Endothelial cell of umbilical vein (primary cell): Measurements from ENCODE around the gene PARP8. TPM values are rescaled to one million over a fixed set of nuclear protein-coding genes. Genes with fewer than 3 reads are reported as not detected.

ENCODE experiments used
- BruUV-seq: library from RNA; stranded (reverse); fragments of 400-500 nt; replicated peaks from 2 replicates; lab custom pipeline; 2021; lab: Mats Ljungman, UMichigan
- CTCF ChIA-PET: fragments of 300-600, 350-600 bp; sonication (Branson Sonifier 250); formaldehyde crosslinking; loops from one replicate; lab custom pipeline; 2021; ENCODE audit warnings: antibody characterized with exemption, inconsistent platforms; lab: Charles Lee
- POLR2A ChIA-PET: fragments of 300-600, 350-600 bp; sonication (Branson Sonifier 250); formaldehyde crosslinking; loops from one replicate; lab custom pipeline; 2021; ENCODE audit warnings: antibody characterized with exemption, inconsistent platforms; lab: Charles Lee
- DNase-seq: peaks from one replicate; pipeline ENCODE4 v3.0.0-alpha.2; 2011; ENCODE audit warnings: low read depth, low spot score
- FAIRE-seq: peaks from 2 replicates; lab custom pipeline; 2011; peaks lifted over from hg19 to GRCh38; lab: Jason Lieb, UNC
- H2AFZ ChIP-seq: 2 replicates; pipeline ENCODE4 v1.6.0; 2012; ENCODE audit warnings: low read depth, low read length, control low read depth, inconsistent platforms
- H3K27ac ChIP-seq: 2 replicates; pipeline ENCODE4 v1.5.1; 2011; ENCODE audit warnings: low read depth, mild to moderate bottlenecking, control low read depth, low read length, moderate library complexity; ENCODE audit not compliant: insufficient read depth
- H3K27me3 ChIP-seq, 2 experiments: 2 replicates each; pipeline versions ENCODE4 v1.6.0 to v1.6.1; 2011; ENCODE audit warnings: low read length in 2 of 2, mixed read lengths in 1 of 2; ENCODE audit not compliant: control insufficient read depth in 2 of 2, insufficient read depth in 2 of 2
- H3K36me3 ChIP-seq, 2 experiments: 2 replicates in 1 of 2; 3 replicates in 1 of 2; pipeline ENCODE4 v1.5.1; 2011; ENCODE audit warnings: low read length in 2 of 2, mild to moderate bottlenecking in 1 of 2, moderate library complexity in 1 of 2; ENCODE audit not compliant: control insufficient read depth in 2 of 2, insufficient read depth in 2 of 2; ENCODE audit errors: extremely low read depth in 1 of 2
- H3K4me1 ChIP-seq: 3 replicates; pipeline ENCODE4 v1.5.1; 2011; ENCODE audit warnings: mild to moderate bottlenecking, low read length; ENCODE audit not compliant: control insufficient read depth, insufficient read depth; ENCODE audit errors: extremely low read depth
- H3K4me2 ChIP-seq: 2 replicates; pipeline ENCODE4 v1.6.1; 2011; ENCODE audit warnings: low read length, control low read depth, mixed read lengths; ENCODE audit not compliant: insufficient read depth
- H3K4me3 ChIP-seq, 3 experiments: fragments of 200-600 bp in 1 of 3; sonication (generic), shearing (Covaris generic) in 1 of 3; replicated peaks in 1 of 3; 2 replicates each; pipeline ENCODE4 v1.5.1; 2011 to 2016; ENCODE audit warnings: control low read depth in 3 of 3, low read length in 3 of 3, mild to moderate bottlenecking in 2 of 3, inconsistent platforms in 1 of 3, low read depth in 1 of 3, moderate library complexity in 1 of 3; ENCODE audit not compliant: insufficient read depth in 1 of 3
- H3K79me2 ChIP-seq: 2 replicates; pipeline ENCODE4 v1.6.0; 2012; ENCODE audit warnings: low read length, inconsistent platforms; ENCODE audit not compliant: control insufficient read depth, insufficient read depth
- H3K9ac ChIP-seq: replicated peaks from 2 replicates; pipeline ENCODE3; 2011; ENCODE audit warnings: low read length, control low read depth; ENCODE audit not compliant: insufficient read depth; ENCODE audit errors: extremely low read depth
- H3K9me1 ChIP-seq: replicated peaks from 3 replicates; pipeline ENCODE4 v1.6.0; 2011; ENCODE audit warnings: mild to moderate bottlenecking, low read length; ENCODE audit not compliant: control insufficient read depth, insufficient read depth; ENCODE audit errors: extremely low read depth
- H3K9me3 ChIP-seq: replicated peaks from 2 replicates; pipeline ENCODE4 v1.5.1; 2012; ENCODE audit warnings: low read length, inconsistent platforms; ENCODE audit not compliant: control insufficient read depth, insufficient read depth
- H4K20me1 ChIP-seq: replicated peaks from 2 replicates; pipeline ENCODE3; 2011; ENCODE audit warnings: mild to moderate bottlenecking, low read length; ENCODE audit not compliant: control insufficient read depth, insufficient read depth; ENCODE audit errors: extremely low read depth
- EZH2 ChIP-seq: IDR thresholded peaks from 2 replicates; pipeline ENCODE4 v1.6.1; 2012; ENCODE audit warnings: borderline replicate concordance, low read depth, mild to moderate bottlenecking, moderate library complexity, low read length, inconsistent platforms; ENCODE audit not compliant: severe bottlenecking
- FOS ChIP-seq: IDR thresholded peaks from 2 replicates; pipeline ENCODE4 v1.6.1; 2011; ENCODE audit warnings: mild to moderate bottlenecking, low read length, moderate library complexity, borderline replicate concordance; ENCODE audit not compliant: insufficient read depth
- GATA2 ChIP-seq: IDR thresholded peaks from 2 replicates; pipeline ENCODE4 v1.7.0; 2011; ENCODE audit warnings: low read depth, mild to moderate bottlenecking, moderate library complexity, mixed read lengths, low read length; ENCODE audit not compliant: insufficient read length, insufficient read depth
- JUN ChIP-seq: IDR thresholded peaks from 2 replicates; pipeline ENCODE4 v1.6.1; 2011; ENCODE audit warnings: borderline replicate concordance, low read depth; ENCODE audit not compliant: insufficient read length, insufficient read depth
- MYC ChIP-seq: IDR thresholded peaks from one replicate; pipeline ENCODE4 v1.6.1; 2011; ENCODE audit warnings: mild to moderate bottlenecking, low read depth, low read length
- POLR2A ChIP-seq: IDR thresholded peaks from 2 replicates; pipeline ENCODE4 v1.6.1; 2012; ENCODE audit warnings: low read depth, mild to moderate bottlenecking, control low read depth, low read length
- POLR2AphosphoS5 ChIP-seq: IDR thresholded peaks from 2 replicates; pipeline ENCODE4 v1.6.1; 2012; ENCODE audit warnings: low read depth, mild to moderate bottlenecking, control low read depth, low read length, moderate library complexity; ENCODE audit not compliant: insufficient read depth
- dilution Hi-C: fragments of 300-500 bp; cut with MboI; formaldehyde crosslinking; loops from one replicate; pipeline ENCODE4 v1.15.0; 2019; ENCODE audit warnings: low sequenced_read_pairs; ENCODE audit not compliant: extremely low pct_ligation_motif_present
- intact Hi-C: fragments of 100-400 bp; cut with micrococcal nuclease; formaldehyde crosslinking; loops from one replicate; pipeline ENCODE4 v1.10.0; 2022
- polyA plus RNA-seq, 4 experiments: library from polyadenylated mRNA; depleted of rRNA in 3 of 4; stranded (reverse) in 3 of 4; unstranded in 1 of 4; fragments of >200 nt; gene quantifications; 2 replicates each; pipeline versions ENCODE4 v1.2.1 to v1.2.3, GENCODE V29; 2011 to 2012; ENCODE audit warnings: missing spikeins in 1 of 4
- total RNA-seq: library from RNA; stranded (reverse); gene quantifications from 2 replicates; pipeline ENCODE4 v1.2.3, GENCODE V29; 2021
- TF ChIP-seq, protein P1 (sequence below): IDR thresholded peaks from 2 replicates; pipeline ENCODE4 v1.6.1; 2011; ENCODE audit not compliant: insufficient read depth, insufficient read length
- TF ChIP-seq, protein P2 (sequence below), 2 donors: IDR thresholded peaks; 1 replicate in 1 of 2; 2 replicates in 1 of 2; pipeline ENCODE4 v1.5.1; 2011; ENCODE audit warnings: low read length in 2 of 2, mild to moderate bottlenecking in 2 of 2, moderate library complexity in 2 of 2, control low read depth in 1 of 2, inconsistent platforms in 1 of 2, low read depth in 1 of 2; ENCODE audit not compliant: insufficient read depth in 1 of 2; ENCODE audit errors: extremely low read depth in 1 of 2

Gene PARP8
- total and polyA plus RNA-seq, 2 donors (not counting 3 experiments of a cell fraction or from before 2014, with no cell fraction given), result 0.03 to 0.60 TPM

DNA sequence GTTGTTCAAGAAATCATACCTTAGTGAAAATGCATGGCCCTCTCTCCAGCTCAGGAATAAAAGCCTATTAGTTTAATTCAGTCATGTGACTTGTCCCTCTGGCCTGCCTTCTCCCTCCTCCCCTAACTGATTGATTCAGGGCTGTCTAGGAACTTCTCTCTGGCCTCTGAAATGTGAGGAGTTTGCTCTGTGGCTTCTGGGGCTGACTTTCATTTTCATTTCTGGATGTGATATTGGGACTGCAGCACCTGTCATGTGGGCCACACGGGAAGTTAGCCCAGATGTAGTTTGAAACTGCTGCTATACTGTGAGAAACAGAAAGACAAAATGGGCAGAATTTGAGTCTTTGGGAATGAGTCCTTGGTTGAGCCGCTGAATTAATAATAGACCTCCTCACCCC is 44.8 kb downstream of the PARP8 start:
- Histone ChIP-seq H4K20me1 (no peaks in the 10 kb centered on the region), H3K27me3 (no peaks in the 10 kb centered on the region), H3K27ac (no peak overlapping the region), H3K4me1 (no peaks in the 10 kb centered on the region), H3K9ac (no peak overlapping the region), H2AFZ (no peak overlapping the region), H3K4me2 (no peak overlapping the region), H3K79me2 (no peaks in the 10 kb centered on the region), H3K4me3 (no peak overlapping the region), H3K9me1 (no peaks in the 10 kb centered on the region), H3K9me3 (no peaks in the 10 kb centered on the region), H3K36me3 (no peaks in the 10 kb centered on the region)
- ChIA-PET POLR2A (no interaction called here), CTCF (no interaction called here)
- TF ChIP-seq EZH2, result no peak
- TF ChIP-seq GATA2, result no peak
- no peak for TF ChIP-seq POLR2AphosphoS5
- TF ChIP-seq POLR2A, result no peak
- TF ChIP-seq, protein P1, sequence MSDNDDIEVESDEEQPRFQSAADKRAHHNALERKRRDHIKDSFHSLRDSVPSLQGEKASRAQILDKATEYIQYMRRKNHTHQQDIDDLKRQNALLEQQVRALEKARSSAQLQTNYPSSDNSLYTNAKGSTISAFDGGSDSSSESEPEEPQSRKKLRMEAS, result no peak
- no peak for TF ChIP-seq FOS
- TF ChIP-seq, protein P2, sequence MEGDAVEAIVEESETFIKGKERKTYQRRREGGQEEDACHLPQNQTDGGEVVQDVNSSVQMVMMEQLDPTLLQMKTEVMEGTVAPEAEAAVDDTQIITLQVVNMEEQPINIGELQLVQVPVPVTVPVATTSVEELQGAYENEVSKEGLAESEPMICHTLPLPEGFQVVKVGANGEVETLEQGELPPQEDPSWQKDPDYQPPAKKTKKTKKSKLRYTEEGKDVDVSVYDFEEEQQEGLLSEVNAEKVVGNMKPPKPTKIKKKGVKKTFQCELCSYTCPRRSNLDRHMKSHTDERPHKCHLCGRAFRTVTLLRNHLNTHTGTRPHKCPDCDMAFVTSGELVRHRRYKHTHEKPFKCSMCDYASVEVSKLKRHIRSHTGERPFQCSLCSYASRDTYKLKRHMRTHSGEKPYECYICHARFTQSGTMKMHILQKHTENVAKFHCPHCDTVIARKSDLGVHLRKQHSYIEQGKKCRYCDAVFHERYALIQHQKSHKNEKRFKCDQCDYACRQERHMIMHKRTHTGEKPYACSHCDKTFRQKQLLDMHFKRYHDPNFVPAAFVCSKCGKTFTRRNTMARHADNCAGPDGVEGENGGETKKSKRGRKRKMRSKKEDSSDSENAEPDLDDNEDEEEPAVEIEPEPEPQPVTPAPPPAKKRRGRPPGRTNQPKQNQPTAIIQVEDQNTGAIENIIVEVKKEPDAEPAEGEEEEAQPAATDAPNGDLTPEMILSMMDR (IDR thresholded peaks at IDR 0.05; ENCODE audit: extremely low read depth in 1 of 2, insufficient read depth in 1 of 2, low read depth in 1 of 2, low read length in 2 of 2), result no peak
- TF ChIP-seq MYC, result no peak
- TF ChIP-seq JUN, result no peak
- FAIRE-seq (no peak), DNase-seq (no peak)
- intact Hi-C loops, result no loop called here
- BruUV-seq, result no TSS peak
- dilution Hi-C loops, result no loop called here
